ENCODE results near the gene PRKCE. TPM values are rescaled to one million over a fixed set of nuclear protein-coding genes. Genes with fewer than 3 reads are reported as not detected.

Gene PRKCE
- total RNA-seq, 1 donor, result 12.5 TPM

- peak; percentile 42 for DNase-seq (ENCODE audit: low read depth)
- TF ChIP-seq, protein P1, sequence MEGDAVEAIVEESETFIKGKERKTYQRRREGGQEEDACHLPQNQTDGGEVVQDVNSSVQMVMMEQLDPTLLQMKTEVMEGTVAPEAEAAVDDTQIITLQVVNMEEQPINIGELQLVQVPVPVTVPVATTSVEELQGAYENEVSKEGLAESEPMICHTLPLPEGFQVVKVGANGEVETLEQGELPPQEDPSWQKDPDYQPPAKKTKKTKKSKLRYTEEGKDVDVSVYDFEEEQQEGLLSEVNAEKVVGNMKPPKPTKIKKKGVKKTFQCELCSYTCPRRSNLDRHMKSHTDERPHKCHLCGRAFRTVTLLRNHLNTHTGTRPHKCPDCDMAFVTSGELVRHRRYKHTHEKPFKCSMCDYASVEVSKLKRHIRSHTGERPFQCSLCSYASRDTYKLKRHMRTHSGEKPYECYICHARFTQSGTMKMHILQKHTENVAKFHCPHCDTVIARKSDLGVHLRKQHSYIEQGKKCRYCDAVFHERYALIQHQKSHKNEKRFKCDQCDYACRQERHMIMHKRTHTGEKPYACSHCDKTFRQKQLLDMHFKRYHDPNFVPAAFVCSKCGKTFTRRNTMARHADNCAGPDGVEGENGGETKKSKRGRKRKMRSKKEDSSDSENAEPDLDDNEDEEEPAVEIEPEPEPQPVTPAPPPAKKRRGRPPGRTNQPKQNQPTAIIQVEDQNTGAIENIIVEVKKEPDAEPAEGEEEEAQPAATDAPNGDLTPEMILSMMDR (IDR thresholded peaks at IDR 0.05; ENCODE audit: insufficient read depth, low read length), result no peak
These were observed 220.7 kb downstream of the PRKCE start for GRCh38 chr2:45872211-45872610.

DNA sequence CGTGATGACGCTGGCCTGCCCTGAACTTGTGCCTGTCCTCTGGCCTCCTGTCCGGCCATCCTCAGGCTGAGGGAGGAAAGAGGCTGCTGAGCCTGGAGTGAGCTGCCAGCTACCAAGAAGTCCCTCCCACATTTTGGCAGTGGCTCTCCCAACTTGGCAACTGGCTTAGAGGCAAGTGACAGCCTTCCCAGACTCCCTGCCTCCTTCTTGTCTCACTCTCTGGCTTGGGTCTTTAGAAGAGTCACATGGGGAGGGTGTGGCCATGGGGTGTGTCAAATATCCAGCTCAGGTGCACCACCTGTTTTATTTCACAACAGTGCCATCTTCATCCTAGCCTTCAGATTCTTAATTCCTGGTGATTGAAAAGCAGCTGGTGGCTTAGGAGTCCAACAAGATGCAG is 222.9 kb downstream of the PRKCE start:
- DNase-seq (ENCODE audit: low read depth), result peak; percentile 44
- TF ChIP-seq, protein P1 (IDR thresholded peaks at IDR 0.05; ENCODE audit: insufficient read depth, low read length), result no peak
- no peak overlapping the region for H3K4me3 ChIP-seq (ENCODE audit: low read depth, low read length)

More at GRCh38 chr2:45872211-45872610, 220.7 kb downstream of the PRKCE start:
- no peak overlapping the region for H3K4me3 ChIP-seq (ENCODE audit: low read depth, low read length)

DNA sequence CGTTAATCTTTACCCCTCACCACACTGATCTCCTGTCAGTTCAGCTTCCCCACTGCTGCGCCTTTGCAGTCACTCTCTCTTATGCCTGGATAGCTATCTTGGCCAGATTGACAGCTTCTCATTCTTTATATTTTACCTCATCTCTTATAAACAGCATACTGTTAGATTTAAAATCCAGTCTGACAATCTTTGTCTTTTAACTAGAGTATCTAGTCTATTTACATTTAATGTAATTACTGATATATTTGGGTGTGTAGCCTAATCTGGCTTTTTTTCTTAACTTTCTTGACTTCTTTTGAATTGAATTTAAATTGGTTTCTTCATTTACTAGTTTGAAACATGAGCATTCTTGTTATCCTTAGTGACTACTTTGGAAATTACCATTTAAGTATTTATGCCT is 225.1 kb downstream of the PRKCE start:
- TF ChIP-seq, protein P1 (IDR thresholded peaks at IDR 0.05; ENCODE audit: insufficient read depth, low read length), result no peak
- H3K4me3 ChIP-seq (ENCODE audit: low read depth, low read length), result no peak overlapping the region
- no peak for DNase-seq (ENCODE audit: low read depth)

- H3K4me3 ChIP-seq (ENCODE audit: low read depth, low read length), result no peak overlapping the region
- DNase-seq (ENCODE audit: low read depth), result no peak
- TF ChIP-seq, protein P1 (IDR thresholded peaks at IDR 0.05; ENCODE audit: insufficient read depth, low read length), result no peak
These were observed 227.9 kb downstream of the PRKCE start for GRCh38 chr2:45879406-45879805.

GRCh38 chr2:45879936-45880335 is 228.5 kb downstream of the PRKCE start:
- no peak for DNase-seq (ENCODE audit: low read depth)
- TF ChIP-seq, protein P1 (IDR thresholded peaks at IDR 0.05; ENCODE audit: insufficient read depth, low read length), result no peak
- H3K4me3 ChIP-seq (ENCODE audit: low read depth, low read length), result no peak overlapping the region

- DNase-seq (ENCODE audit: low read depth), result no peak
- TF ChIP-seq, protein P1 (IDR thresholded peaks at IDR 0.05; ENCODE audit: insufficient read depth, low read length), result no peak
- no peak overlapping the region for H3K4me3 ChIP-seq (ENCODE audit: low read depth, low read length)
These were observed 230.6 kb downstream of the PRKCE start for GRCh38 chr2:45881970-45882581.

All from fibroblast of the aortic adventitia (primary cell).